Neural cell (in vitro differentiated cells): ENCODE measurements around the gene RRAGA.

Experiments used
- EP300 ChIP-seq: fragments of 450-650 bp; conservative IDR thresholded peaks from 2 replicates; pipeline ENCODE4 v1.6.1; 2014; ENCODE audit warnings: antibody characterized with exemption, mild to moderate bottlenecking, moderate library complexity; ENCODE audit not compliant: poor library complexity, severe bottlenecking
- EZH2 ChIP-seq: fragments of 200-600, 300-800 bp; shearing (Covaris generic), sonication (generic); IDR thresholded peaks from 2 replicates; pipeline ENCODE4 v1.6.1; 2014; ENCODE audit warnings: antibody characterized with exemption, low read length, borderline replicate concordance, mild to moderate bottlenecking; ENCODE audit not compliant: insufficient read depth, poor library complexity, severe bottlenecking
- MXI1 ChIP-seq: fragments of 450-650 bp; conservative IDR thresholded peaks from 2 replicates; pipeline ENCODE4 v1.6.1; 2014; ENCODE audit warnings: antibody characterized with exemption, mild to moderate bottlenecking; ENCODE audit not compliant: poor library complexity, severe bottlenecking
- POLR2AphosphoS5 ChIP-seq: IDR thresholded peaks from 2 replicates; pipeline ENCODE4 v1.6.1; 2012
- RAD21 ChIP-seq: fragments of 450-650 bp; conservative IDR thresholded peaks from 2 replicates; pipeline ENCODE4 v1.6.1; 2014; ENCODE audit warnings: antibody characterized with exemption, mild to moderate bottlenecking, moderate library complexity
- REST ChIP-seq: IDR thresholded peaks from 2 replicates; pipeline ENCODE4 v1.6.1; 2012; ENCODE audit warnings: borderline replicate concordance
- SMC3 ChIP-seq: fragments of 450-650 bp; conservative IDR thresholded peaks from 2 replicates; pipeline ENCODE4 v1.6.1; 2014; ENCODE audit warnings: antibody characterized with exemption, mild to moderate bottlenecking, moderate library complexity; ENCODE audit not compliant: poor library complexity
- TAF1 ChIP-seq: IDR thresholded peaks from 2 replicates; pipeline ENCODE4 v1.6.1; 2012; ENCODE audit warnings: low read depth
- TF ChIP-seq, protein P1 (sequence below): fragments of 450-650 bp; IDR thresholded peaks from 2 replicates; pipeline ENCODE4 v1.5.1; 2014; ENCODE audit warnings: antibody characterized with exemption, mild to moderate bottlenecking, moderate library complexity; ENCODE audit not compliant: poor library complexity, severe bottlenecking

DNA sequence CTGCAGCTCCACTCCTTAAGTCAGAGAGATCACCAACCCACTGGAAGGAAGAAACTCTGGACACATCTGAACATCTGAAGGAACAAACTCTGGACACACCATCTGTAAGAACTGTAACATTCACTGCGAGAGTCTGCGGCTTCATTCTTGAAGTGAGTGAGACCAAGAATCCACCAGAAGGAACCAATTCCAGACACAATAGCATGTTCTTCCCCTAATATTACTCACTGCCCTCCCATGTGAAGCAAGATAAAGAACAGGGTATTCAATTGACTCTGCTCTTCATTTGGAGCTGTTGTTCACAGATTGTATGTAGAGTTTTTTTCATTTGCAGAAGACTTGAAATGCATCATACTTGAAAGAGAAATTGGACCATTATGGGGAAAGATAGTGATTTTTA lies 27.0 kb upstream of the RRAGA start:
- TF ChIP-seq MXI1 (no peak), EP300 (no peak), TAF1 (no peak), REST (no peak), SMC3 (no peak), EZH2 (no peak), POLR2AphosphoS5 (no peak), RAD21 (no peak)
- TF ChIP-seq, protein P1, sequence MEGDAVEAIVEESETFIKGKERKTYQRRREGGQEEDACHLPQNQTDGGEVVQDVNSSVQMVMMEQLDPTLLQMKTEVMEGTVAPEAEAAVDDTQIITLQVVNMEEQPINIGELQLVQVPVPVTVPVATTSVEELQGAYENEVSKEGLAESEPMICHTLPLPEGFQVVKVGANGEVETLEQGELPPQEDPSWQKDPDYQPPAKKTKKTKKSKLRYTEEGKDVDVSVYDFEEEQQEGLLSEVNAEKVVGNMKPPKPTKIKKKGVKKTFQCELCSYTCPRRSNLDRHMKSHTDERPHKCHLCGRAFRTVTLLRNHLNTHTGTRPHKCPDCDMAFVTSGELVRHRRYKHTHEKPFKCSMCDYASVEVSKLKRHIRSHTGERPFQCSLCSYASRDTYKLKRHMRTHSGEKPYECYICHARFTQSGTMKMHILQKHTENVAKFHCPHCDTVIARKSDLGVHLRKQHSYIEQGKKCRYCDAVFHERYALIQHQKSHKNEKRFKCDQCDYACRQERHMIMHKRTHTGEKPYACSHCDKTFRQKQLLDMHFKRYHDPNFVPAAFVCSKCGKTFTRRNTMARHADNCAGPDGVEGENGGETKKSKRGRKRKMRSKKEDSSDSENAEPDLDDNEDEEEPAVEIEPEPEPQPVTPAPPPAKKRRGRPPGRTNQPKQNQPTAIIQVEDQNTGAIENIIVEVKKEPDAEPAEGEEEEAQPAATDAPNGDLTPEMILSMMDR, result no peak
